Trophoblast cell (in vitro differentiated cells and primary cell): ENCODE results near the gene IL9.

Experiments
- DNase-seq, 2 donors: peaks; one replicate each; pipeline ENCODE4 v3.0.0-alpha.2; 2016
- H2AFZ ChIP-seq: 2 replicates; pipeline ENCODE4 v1.6.1; 2013; ENCODE audit warnings: low read length, moderate library complexity, mild to moderate bottlenecking; ENCODE audit not compliant: insufficient read depth, poor library complexity
- H2AK5ac ChIP-seq: 2 replicates; pipeline ENCODE4 v1.6.1; 2013; ENCODE audit warnings: mild to moderate bottlenecking, low read length
- H2BK120ac ChIP-seq: 2 replicates; pipeline ENCODE4 v1.6.1; 2013; ENCODE audit warnings: low read length, mild to moderate bottlenecking, moderate library complexity; ENCODE audit not compliant: insufficient read depth, poor library complexity
- H2BK12ac ChIP-seq: 2 replicates; pipeline ENCODE4 v1.6.1; 2013; ENCODE audit warnings: mild to moderate bottlenecking, low read length, moderate library complexity
- H2BK5ac ChIP-seq: 2 replicates; pipeline ENCODE4 v1.6.1; 2013; ENCODE audit warnings: low read length, low read depth, moderate library complexity, mild to moderate bottlenecking; ENCODE audit not compliant: poor library complexity
- H3K14ac ChIP-seq: 2 replicates; pipeline ENCODE4 v1.6.1; 2013; ENCODE audit warnings: mild to moderate bottlenecking, low read length
- H3K18ac ChIP-seq: 2 replicates; pipeline ENCODE4 v1.6.1; 2013; ENCODE audit warnings: mild to moderate bottlenecking, low read length
- H3K23ac ChIP-seq: 2 replicates; pipeline ENCODE4 v1.6.1; 2013; ENCODE audit warnings: low read length
- H3K27ac ChIP-seq: 2 replicates; pipeline ENCODE4 v1.5.1; 2013; ENCODE audit warnings: low read depth, mild to moderate bottlenecking, inconsistent platforms, low read length, moderate library complexity
- H3K27me3 ChIP-seq: 2 replicates; pipeline ENCODE4 v1.6.1; 2013; ENCODE audit warnings: inconsistent platforms, mild to moderate bottlenecking, low read length, moderate library complexity; ENCODE audit not compliant: insufficient read depth
- H3K36me3 ChIP-seq, 2 experiments: 1 replicate in 1 of 2; 2 replicates in 1 of 2; pipeline ENCODE4 v1.6.1; 2013; ENCODE audit warnings: low read length in 2 of 2, mild to moderate bottlenecking in 2 of 2, moderate library complexity in 1 of 2; ENCODE audit not compliant: insufficient read depth in 2 of 2, control insufficient read depth in 1 of 2
- H3K4ac ChIP-seq: 2 replicates; pipeline ENCODE4 v1.6.1; 2013; ENCODE audit warnings: low read depth, mild to moderate bottlenecking, low read length, moderate library complexity
- H3K4me1 ChIP-seq, 2 experiments: 1 replicate in 1 of 2; 2 replicates in 1 of 2; pipeline ENCODE4 v1.6.1; 2013; ENCODE audit warnings: low read length in 2 of 2, mild to moderate bottlenecking in 2 of 2, moderate library complexity in 1 of 2; ENCODE audit not compliant: insufficient read depth in 2 of 2, control insufficient read depth in 1 of 2
- H3K4me2 ChIP-seq: 2 replicates; pipeline ENCODE4 v1.6.1; 2013; ENCODE audit warnings: inconsistent platforms, mild to moderate bottlenecking, low read length, moderate library complexity
- H3K4me3 ChIP-seq: 2 replicates; pipeline ENCODE4 v1.5.1; 2013; ENCODE audit warnings: mild to moderate bottlenecking, low read depth, low read length, inconsistent platforms
- H3K79me1 ChIP-seq: one replicate; pipeline ENCODE4 v1.6.1; 2013; ENCODE audit warnings: low read length
- H3K79me2 ChIP-seq: 2 replicates; pipeline ENCODE4 v1.6.1; 2013; ENCODE audit warnings: low read length, mild to moderate bottlenecking; ENCODE audit not compliant: control insufficient read depth, insufficient read depth, poor library complexity
- H3K9ac ChIP-seq: 2 replicates; pipeline ENCODE4 v1.6.1; 2013; ENCODE audit warnings: mild to moderate bottlenecking, low read length
- H3K9me3 ChIP-seq: 2 replicates; pipeline ENCODE4 v1.6.1; 2013; ENCODE audit warnings: low read depth, mild to moderate bottlenecking, control low read depth, inconsistent platforms, low read length; ENCODE audit not compliant: insufficient read depth
- H4K12ac ChIP-seq: 2 replicates; pipeline ENCODE4 v1.6.1; 2013; ENCODE audit warnings: low read depth, mild to moderate bottlenecking, low read length, moderate library complexity
- H4K8ac ChIP-seq: 2 replicates; pipeline ENCODE4 v1.6.1; 2013; ENCODE audit warnings: low read depth, mild to moderate bottlenecking, low read length, moderate library complexity
- H4K91ac ChIP-seq: one replicate; pipeline ENCODE4 v1.6.1; 2013; ENCODE audit warnings: low read depth, mild to moderate bottlenecking, low read length, moderate library complexity
- WGBS: extraction: QIAGEN DNeasy Blood & Tissue Kit; methylation state at CpG from one replicate; pipeline ENCODE4 v1.1.7; 2013; ENCODE audit warnings: missing lambda C conversion rate; ENCODE audit not compliant: insufficient read length, insufficient coverage; ENCODE audit errors: extremely low coverage; 5-methylcytosine and 5-hydroxymethylcytosine counted together

Gene IL9

DNA sequence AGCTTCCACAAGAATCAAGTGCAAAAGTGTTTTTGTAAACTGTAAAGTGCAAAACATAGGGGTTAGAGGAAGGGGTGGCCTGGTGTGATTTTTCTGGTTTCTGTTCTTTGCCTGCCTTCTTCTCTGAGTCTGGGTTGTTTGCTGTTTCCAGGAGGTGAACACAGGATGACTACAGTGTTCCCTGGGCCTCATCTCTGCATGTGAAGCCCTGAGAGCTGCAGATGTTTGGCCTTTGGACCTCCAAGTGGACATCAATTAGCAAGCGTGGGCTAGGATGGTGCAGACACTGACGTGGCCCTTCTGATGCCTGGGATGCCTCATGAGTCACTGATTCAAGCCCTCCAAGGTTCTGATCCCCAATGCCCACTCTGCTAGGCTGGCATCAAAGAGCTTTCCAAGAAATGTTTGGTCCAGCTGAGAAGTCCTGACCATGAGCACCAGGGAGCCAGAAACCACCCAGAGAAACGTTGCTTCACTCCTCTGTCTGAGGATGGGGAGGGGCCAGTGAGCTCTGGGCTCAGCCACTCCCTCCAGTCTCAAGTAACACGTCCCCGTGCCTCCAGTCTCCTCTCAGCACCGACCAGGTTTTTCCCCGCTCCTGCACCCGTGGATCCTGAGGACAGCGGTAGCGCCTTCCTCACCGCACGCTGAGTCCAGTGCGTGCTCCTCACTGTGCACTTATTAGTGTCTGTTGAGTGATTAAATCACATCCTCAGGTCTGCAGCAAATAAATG, 7.6 kb downstream of the IL9 start:
- H2AK5ac ChIP-seq, result no peak overlapping the region
- no peak overlapping the region for H2BK120ac ChIP-seq
- no peak overlapping the region for H2AFZ ChIP-seq
- H3K79me2 ChIP-seq, result no peaks in the 10 kb centered on the region
- H3K27me3 ChIP-seq, result no peaks in the 10 kb centered on the region
- no peak overlapping the region for H3K4me3 ChIP-seq
- no peak overlapping the region for H4K8ac ChIP-seq
- H3K27ac ChIP-seq, result no peak overlapping the region
- WGBS, result no CpG with 5 or more reads among the region's 13 CpGs
- no peaks in the 10 kb centered on the region for H3K79me1 ChIP-seq
- no peak overlapping the region for H3K9ac ChIP-seq
- H3K18ac ChIP-seq, result no peak overlapping the region
- DNase-seq, result peak in 1 of 2 donors; percentile 26
- no peak overlapping the region for H2BK12ac ChIP-seq
- no peak overlapping the region for H3K23ac ChIP-seq
- H2BK5ac ChIP-seq, result no peak overlapping the region
- no peak overlapping the region for H4K91ac ChIP-seq
- peaks cover 0 to 3% of the 10 kb centered on the region in 2 experiments for H3K4me1 ChIP-seq
- H3K4me2 ChIP-seq, result no peak overlapping the region
- H3K9me3 ChIP-seq, result no peaks in the 10 kb centered on the region
- H3K36me3 ChIP-seq, result no peaks in the 10 kb centered on the region
- H4K12ac ChIP-seq, result no peak overlapping the region
- H3K4ac ChIP-seq, result no peak overlapping the region
- H3K14ac ChIP-seq, result no peak overlapping the region

DNA sequence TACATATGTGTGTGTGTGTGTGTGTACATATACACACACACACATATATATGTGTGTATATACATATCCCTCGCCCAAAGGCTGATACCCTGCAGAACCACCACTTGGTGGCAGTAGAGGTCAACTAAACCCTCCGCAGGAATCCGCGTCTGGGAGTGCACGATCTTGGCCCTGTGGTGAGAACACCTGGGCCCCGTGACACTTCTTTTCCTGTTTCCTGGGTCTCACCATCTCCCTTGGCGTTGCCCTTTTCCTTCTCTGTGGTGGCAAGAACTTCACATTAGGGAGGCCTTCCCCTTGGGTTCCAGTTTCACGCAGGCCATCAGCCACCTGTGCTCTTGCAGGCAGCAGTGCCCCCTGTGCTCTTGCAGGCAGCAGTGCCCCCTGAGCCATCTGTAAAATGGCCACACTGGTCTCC, 8.2 kb downstream of the IL9 start:
- Histone ChIP-seq H2BK120ac (no peak overlapping the region), H3K4me1 (peaks cover 0 to 3% of the 10 kb centered on the region in 2 experiments), H3K4ac (no peak overlapping the region), H2AFZ (no peak overlapping the region), H4K12ac (no peak overlapping the region), H3K14ac (no peak overlapping the region), H3K27me3 (no peaks in the 10 kb centered on the region), H4K91ac (no peak overlapping the region), H3K27ac (no peak overlapping the region), H2BK12ac (no peak overlapping the region), H3K36me3 (no peaks in the 10 kb centered on the region), H3K79me1 (no peaks in the 10 kb centered on the region), H4K8ac (no peak overlapping the region), H3K79me2 (no peaks in the 10 kb centered on the region), H3K9me3 (no peaks in the 10 kb centered on the region), H3K18ac (no peak overlapping the region), H3K4me2 (no peak overlapping the region), H2AK5ac (no peak overlapping the region), H3K9ac (no peak overlapping the region), H3K4me3 (no peak overlapping the region), H2BK5ac (no peak overlapping the region), H3K23ac (no peak overlapping the region)
- peak; percentile 61 to 88 for DNase-seq
- no CpG with 5 or more reads among the region's 8 CpGs for WGBS

DNA sequence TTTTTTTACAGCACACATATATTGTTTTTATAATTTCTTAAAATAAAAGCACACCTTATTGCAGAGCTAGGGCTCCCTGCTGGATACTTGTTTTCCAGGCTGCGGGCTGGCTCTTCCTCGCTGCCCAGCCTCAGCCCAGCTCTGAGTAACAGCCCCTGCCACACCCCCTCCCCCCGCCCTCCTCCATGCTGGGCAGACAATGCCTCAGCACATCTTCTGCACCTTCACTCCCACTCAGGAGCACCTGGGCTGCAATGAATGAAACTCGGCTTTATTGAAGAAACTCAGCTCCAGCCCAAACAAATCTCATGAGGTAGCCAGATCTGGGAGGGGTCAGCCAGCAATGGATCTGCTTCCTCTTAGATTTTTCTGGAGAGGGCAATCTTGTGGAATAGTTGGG, 9.5 kb downstream of the IL9 start:
- Histone ChIP-seq H4K8ac (no peak overlapping the region), H3K18ac (no peak overlapping the region), H3K4me1 (peaks cover 0 to 3% of the 10 kb centered on the region in 2 experiments), H3K27me3 (no peaks in the 10 kb centered on the region), H3K27ac (no peak overlapping the region), H2AK5ac (no peak overlapping the region), H2BK120ac (no peak overlapping the region), H3K23ac (no peak overlapping the region), H4K12ac (no peak overlapping the region), H3K4me3 (no peak overlapping the region), H2AFZ (no peak overlapping the region), H3K9ac (no peak overlapping the region), H3K36me3 (no peaks in the 10 kb centered on the region), H3K14ac (no peak overlapping the region), H4K91ac (no peak overlapping the region), H2BK12ac (no peak overlapping the region), H3K4me2 (no peak overlapping the region), H3K79me2 (no peaks in the 10 kb centered on the region), H3K9me3 (no peaks in the 10 kb centered on the region), H3K4ac (no peak overlapping the region), H3K79me1 (no peaks in the 10 kb centered on the region), H2BK5ac (no peak overlapping the region)
- WGBS, result no CpG with 5 or more reads among the region's 4 CpGs
- DNase-seq, result no peak

DNA sequence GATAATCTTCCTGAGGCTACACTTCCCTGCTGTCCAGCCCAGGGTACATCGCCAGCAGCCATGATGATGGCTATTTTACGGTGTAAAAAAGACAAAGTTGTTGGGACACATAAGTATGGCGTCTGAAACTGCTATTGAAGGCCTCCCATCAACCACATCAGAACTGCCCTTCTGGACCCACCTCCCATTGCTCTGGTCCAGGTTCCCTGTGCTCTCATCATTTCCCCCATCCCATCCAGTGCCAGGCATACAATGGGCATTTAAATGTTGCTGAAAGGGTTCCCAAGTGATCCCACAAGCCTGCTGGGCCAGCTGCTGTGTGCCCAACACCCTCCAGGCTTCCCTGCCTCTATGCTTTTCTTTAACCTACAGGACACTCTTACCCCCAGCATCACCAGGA, 10.6 kb downstream of the IL9 start:
- Histone ChIP-seq H4K91ac (no peak overlapping the region), H3K18ac (no peak overlapping the region), H3K4ac (no peak overlapping the region), H3K4me2 (no peak overlapping the region), H3K9ac (no peak overlapping the region), H3K14ac (no peak overlapping the region), H3K27me3 (no peaks in the 10 kb centered on the region), H3K4me1 (peaks cover 0 to 3% of the 10 kb centered on the region in 2 experiments), H4K8ac (no peak overlapping the region), H3K4me3 (no peak overlapping the region), H3K36me3 (no peaks in the 10 kb centered on the region), H3K79me1 (no peaks in the 10 kb centered on the region), H2BK120ac (no peak overlapping the region), H3K23ac (no peak overlapping the region), H2AFZ (no peak overlapping the region), H3K27ac (no peak overlapping the region), H3K9me3 (no peaks in the 10 kb centered on the region), H4K12ac (no peak overlapping the region), H2AK5ac (no peak overlapping the region), H2BK12ac (no peak overlapping the region), H2BK5ac (no peak overlapping the region), H3K79me2 (no peaks in the 10 kb centered on the region)
- WGBS, result no CpG with 5 or more reads among the region's 3 CpGs
- DNase-seq, result no peak
